NCI-H446 (cell line): ENCODE results near the gene SUPT7L.
"Not testable (repeated sequence)": the region's sequence is repeated elsewhere in the genome, so short reads cannot be mapped to it uniquely, and the experiment has no call there.

ENCODE experiments used
- DNase-seq, 2 experiments: peaks; one replicate each; lab custom pipeline; 2025; lab: John Stamatoyannopoulos, UW

SUPT7L gene

GRCh38 chr2:27638037-27638637, 25.3 kb downstream of the SUPT7L start:
- no peak for DNase-seq

- no peak for DNase-seq
Observed at GRCh38 chr2:27636766-27637165, 26.6 kb downstream of the SUPT7L start.

GRCh38 chr2:27634291-27634690, 29.1 kb downstream of the SUPT7L start:
- no peak for DNase-seq

- not testable (repeated sequence) for DNase-seq
Observed at GRCh38 chr2:27630257-27630656, 33.2 kb downstream of the SUPT7L start.

- DNase-seq, result peak; percentile 51 to 81
Observed at GRCh38 chr2:27628767-27629709, 34.4 kb downstream of the SUPT7L start, which contains the start of the genes CCDC121 and GPN1. Gene CCDC121 (minus strand): TSS chr2:27629012. CDS start chr2:27627799, 1,213 bp downstream. Gene GPN1 (plus strand): TSS chr2:27629050. CDS start chr2:27629059, 9 bp downstream.

- DNase-seq, result no peak
Observed at GRCh38 chr2:27627963-27628766, 35.2 kb downstream of the SUPT7L start.

- not testable (repeated sequence) for DNase-seq
Observed at GRCh38 chr2:27626921-27627320, 36.5 kb downstream of the SUPT7L start.

- DNase-seq, result not testable (repeated sequence)
Observed at GRCh38 chr2:27626323-27626722, 37.1 kb downstream of the SUPT7L start.

- no peak for DNase-seq
Observed at GRCh38 chr2:27624943-27625342, 38.5 kb downstream of the SUPT7L start.

GRCh38 chr2:27622921-27623384, 40.5 kb downstream of the SUPT7L start:
- DNase-seq, result no peak

GRCh38 chr2:27621524-27621923, 41.9 kb downstream of the SUPT7L start:
- DNase-seq, result no peak

- no peak for DNase-seq
Observed at GRCh38 chr2:27615316-27615715, 48.1 kb downstream of the SUPT7L start.

GRCh38 chr2:27613985-27614384, 49.4 kb downstream of the SUPT7L start:
- no peak for DNase-seq

GRCh38 chr2:27606611-27607010, 56.8 kb downstream of the SUPT7L start:
- no peak for DNase-seq
